Mucosa of descending colon (tissue), 3 donors: ENCODE measurements around the gene GSN. TPM values are rescaled to one million over a fixed set of nuclear protein-coding genes. Genes with fewer than 3 reads are reported as not detected.

ENCODE experiments used
- ATAC-seq: fragments of 200-7000 bp; cut with Tn5 transposase; one replicate; pipeline ENCODE4 v1.9.1; 2020; ENCODE audit warnings: mild to moderate bottlenecking, moderate library complexity
- DNase-seq, 3 donors: peaks; one replicate each; pipeline ENCODE4 v3.0.0-alpha.2; 2020
- H3K36me3 ChIP-seq: fragments of 200-600 bp; one replicate; pipeline ENCODE4 v1.8.0; 2021; ENCODE audit warnings: low read depth, mild to moderate bottlenecking
- H3K4me1 ChIP-seq: fragments of 200-600 bp; one replicate; pipeline ENCODE4 v1.8.0; 2021; ENCODE audit warnings: low read depth, mild to moderate bottlenecking
- H3K4me3 ChIP-seq: fragments of 200-600 bp; one replicate; pipeline ENCODE4 v1.8.0; 2021; ENCODE audit warnings: mild to moderate bottlenecking
- H3K9me3 ChIP-seq: fragments of 200-600 bp; one replicate; pipeline ENCODE4 v1.8.0; 2021; ENCODE audit warnings: mild to moderate bottlenecking
- CTCF ChIP-seq: fragments of 200-600 bp; IDR thresholded peaks from one replicate; pipeline ENCODE4 v1.8.0; 2022; ENCODE audit warnings: antibody characterized with exemption, mild to moderate bottlenecking
- intact Hi-C, 2 donors: fragments of 100-400 bp; cut with DNase I in 1 of 2; cut with micrococcal nuclease in 1 of 2; formaldehyde crosslinking; loops; one replicate each; pipeline versions ENCODE4 v1.11.0 to v1.11.1; 2022; cut with DNase I, micrococcal nuclease
- total RNA-seq, 3 donors: library from RNA; stranded (reverse); fragmentation: NEBNext Ultra II Directional in 2 of 3; extraction: Animal tissue kit (Norgen Biotek cat#: 25700) in 2 of 3; gene quantifications; one replicate each; pipeline versions ENCODE4 v1.2.1 to v1.2.4, GENCODE V29; 2021 to 2023
- donor health status: DM: no; HTN: no; CAD: no; lungs with moderate emphysema.
- donor health status: DM: no; HTN: no; CAD: no.
- donor health status: DM: no; HTN: yes; CAD: no.

The GSN gene
- total RNA-seq, 3 donors from 2014 or later = 443 to 952 (median 937) TPM

- no peaks in the 10 kb centered on the region for H3K36me3 ChIP-seq
- H3K9me3 ChIP-seq = no peaks in the 10 kb centered on the region
- no peak for TF ChIP-seq CTCF
- ATAC-seq = no peak
- H3K4me3 ChIP-seq = no peak overlapping the region
- DNase-seq = peak in 1 of 3 donors; percentile 38
- intact Hi-C loops = loop anchor here in 1 of 2 donors (10.0 kb wide), 1 partner anchor 55 kb away; no protein-coding TSS in a partner anchor
- peaks cover 42% of the 10 kb centered on the region for H3K4me1 ChIP-seq
Observed at GRCh38 chr9:121269642-121270254, 1.8 kb downstream of the GSN start.

GRCh38 chr9:121271368-121272341 lies 3.7 kb downstream of the GSN start:
- H3K36me3 ChIP-seq = no peaks in the 10 kb centered on the region
- DNase-seq (peak in 1 of 3 donors; percentile 37), ATAC-seq (no peak)
- intact Hi-C loops = no loop called here
- H3K4me3 ChIP-seq = no peak overlapping the region
- TF ChIP-seq CTCF = no peak
- peaks cover 42% of the 10 kb centered on the region for H3K4me1 ChIP-seq
- no peaks in the 10 kb centered on the region for H3K9me3 ChIP-seq

- no peak for TF ChIP-seq CTCF
- intact Hi-C loops = no loop called here
- Histone ChIP-seq H3K4me1 (peaks cover 38% of the 10 kb centered on the region), H3K36me3 (no peaks in the 10 kb centered on the region), H3K9me3 (no peaks in the 10 kb centered on the region), H3K4me3 (no peak overlapping the region)
- DNase-seq (no peak), ATAC-seq (no peak)
Observed at GRCh38 chr9:121272401-121272948, 4.5 kb downstream of the GSN start.

- no peak for TF ChIP-seq CTCF
- ATAC-seq (peak; percentile 25), DNase-seq (peak in 1 of 3 donors; percentile 13)
- Histone ChIP-seq H3K4me3 (no peak overlapping the region), H3K9me3 (no peaks in the 10 kb centered on the region), H3K4me1 (peaks cover 36% of the 10 kb centered on the region), H3K36me3 (no peaks in the 10 kb centered on the region)
- intact Hi-C loops = no loop called here
Observed at GRCh38 chr9:121273064-121273775, 5.3 kb downstream of the GSN start.

GRCh38 chr9:121274851-121275250 lies 6.9 kb downstream of the GSN start:
- Histone ChIP-seq H3K36me3 (no peaks in the 10 kb centered on the region), H3K4me1 (peaks cover 40% of the 10 kb centered on the region), H3K4me3 (no peak overlapping the region), H3K9me3 (no peaks in the 10 kb centered on the region)
- ATAC-seq (no peak), DNase-seq (no peak)
- no peak for TF ChIP-seq CTCF
- intact Hi-C loops = no loop called here
